Measurements from ENCODE around the gene SGSM1. TPM values are rescaled to one million over a fixed set of nuclear protein-coding genes. Genes with fewer than 3 reads are reported as not detected.

The SGSM1 gene
- total RNA-seq, 1 donor from 2014 or later: 1.2 TPM

DNA sequence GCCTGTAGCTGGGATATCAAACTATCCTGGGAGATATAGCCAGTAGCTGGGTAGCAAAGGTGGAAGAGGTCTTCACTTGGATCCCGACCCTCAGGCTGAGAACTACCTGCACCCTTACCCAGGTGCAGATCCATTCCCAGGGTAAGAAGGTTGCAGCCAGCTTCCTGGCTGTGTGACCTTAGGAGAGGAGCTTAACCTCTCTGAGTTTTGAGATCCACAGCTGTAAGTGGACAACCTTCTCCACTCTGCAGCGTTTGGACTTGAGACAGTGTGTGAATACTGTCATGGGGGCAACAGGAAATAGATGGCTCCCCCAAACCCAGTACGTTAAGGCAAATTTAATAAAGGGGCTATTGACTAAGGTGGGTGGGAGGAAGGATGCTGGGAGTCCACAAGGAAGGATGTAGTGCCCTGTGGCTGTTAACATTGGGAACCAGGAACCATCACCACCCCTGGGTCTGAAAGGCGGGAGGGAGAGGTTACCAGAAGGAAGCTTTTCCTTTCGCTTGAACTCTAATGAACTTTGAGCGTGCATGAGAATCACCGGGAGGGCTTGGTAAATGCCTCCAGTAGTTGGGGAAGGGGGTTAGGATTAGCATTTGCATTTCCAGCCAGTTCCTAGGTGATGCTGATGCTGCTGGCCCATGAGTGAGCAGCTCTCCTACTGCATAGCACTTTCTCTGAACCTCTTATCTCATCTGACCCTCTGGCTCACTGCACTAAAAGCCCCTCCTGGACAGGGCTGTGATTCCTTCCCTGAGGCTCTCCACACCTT is 24.4 kb downstream of the SGSM1 start:
- H3K9me3 Mint-ChIP-seq (ENCODE audit: unreplicated experiment): peaks cover 2% of the 10 kb centered on the region
- DNase-seq: no peak
- peaks cover 8% of the 10 kb centered on the region for H3K4me1 Mint-ChIP-seq (ENCODE audit: low read depth, unreplicated experiment)
- no peak overlapping the region for H3K27ac Mint-ChIP-seq (ENCODE audit: unreplicated experiment)
- H3K4me3 Mint-ChIP-seq (ENCODE audit: unreplicated experiment): no peak overlapping the region
- H3K36me3 Mint-ChIP-seq (ENCODE audit: unreplicated experiment): peaks cover 6% of the 10 kb centered on the region
- no peak for TF ChIP-seq CTCF (IDR thresholded peaks at IDR 0.05; ENCODE audit: partially characterized antibody, unreplicated experiment)
- H3K27me3 Mint-ChIP-seq (ENCODE audit: unreplicated experiment): no peaks in the 10 kb centered on the region

GRCh38 chr22:24831687-24832086 is 25.7 kb downstream of the SGSM1 start:
- Mint-ChIP-seq H3K36me3 (ENCODE audit: unreplicated experiment) (peaks cover 6% of the 10 kb centered on the region), H3K4me3 (ENCODE audit: unreplicated experiment) (no peak overlapping the region), H3K27ac (ENCODE audit: unreplicated experiment) (no peak overlapping the region), H3K4me1 (ENCODE audit: low read depth, unreplicated experiment) (peaks cover 8% of the 10 kb centered on the region), H3K9me3 (ENCODE audit: unreplicated experiment) (peaks cover 2% of the 10 kb centered on the region), H3K27me3 (ENCODE audit: unreplicated experiment) (no peaks in the 10 kb centered on the region)
- no peak for DNase-seq
- TF ChIP-seq CTCF (IDR thresholded peaks at IDR 0.05; ENCODE audit: partially characterized antibody, unreplicated experiment): no peak

DNA sequence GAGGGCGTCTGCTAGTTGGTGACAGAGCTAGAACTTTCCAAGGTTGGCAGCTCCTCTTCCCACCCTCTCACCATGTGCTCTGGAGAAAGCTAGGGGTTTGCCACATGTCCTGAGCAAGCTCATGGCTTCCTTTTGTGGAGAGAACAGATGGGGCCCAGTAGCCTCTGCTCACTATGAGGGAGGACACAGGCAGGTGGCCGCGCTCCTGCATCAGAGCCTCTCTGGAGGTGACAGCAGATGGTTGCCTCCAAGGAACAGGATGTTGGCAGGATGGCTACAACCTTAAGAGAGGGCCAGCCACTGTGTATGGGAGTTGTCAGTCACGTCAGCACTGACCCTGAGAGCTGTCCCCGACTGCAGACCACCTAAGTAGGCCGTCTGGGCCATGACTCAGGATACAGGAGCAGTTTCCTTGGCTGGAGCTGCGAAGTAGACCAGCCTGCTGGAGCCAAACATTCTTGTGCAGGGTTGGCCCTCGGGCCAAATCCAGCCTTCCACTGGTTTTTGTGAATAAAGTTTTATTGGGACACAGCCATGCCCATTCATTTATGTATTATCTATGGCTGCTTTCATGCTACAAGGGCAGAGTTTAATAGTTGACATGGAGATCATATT is 28.0 kb downstream of the SGSM1 start:
- Mint-ChIP-seq H3K4me1 (ENCODE audit: low read depth, unreplicated experiment) (peaks cover 11% of the 10 kb centered on the region), H3K27ac (ENCODE audit: unreplicated experiment) (peak overlapping the region; percentile 74), H3K9me3 (ENCODE audit: unreplicated experiment) (peaks cover 4% of the 10 kb centered on the region), H3K27me3 (ENCODE audit: unreplicated experiment) (no peaks in the 10 kb centered on the region), H3K4me3 (ENCODE audit: unreplicated experiment) (no peak overlapping the region), H3K36me3 (ENCODE audit: unreplicated experiment) (peaks cover 6% of the 10 kb centered on the region)
- no peak for TF ChIP-seq CTCF (IDR thresholded peaks at IDR 0.05; ENCODE audit: partially characterized antibody, unreplicated experiment)
- DNase-seq: no peak

GRCh38 chr22:24834845-24835570 is 29.0 kb downstream of the SGSM1 start:
- H3K36me3 Mint-ChIP-seq (ENCODE audit: unreplicated experiment): peaks cover 6% of the 10 kb centered on the region
- H3K27ac Mint-ChIP-seq (ENCODE audit: unreplicated experiment): no peak overlapping the region
- peaks cover 11% of the 10 kb centered on the region for H3K4me1 Mint-ChIP-seq (ENCODE audit: low read depth, unreplicated experiment)
- peak; percentile 40 for TF ChIP-seq CTCF (IDR thresholded peaks at IDR 0.05; ENCODE audit: partially characterized antibody, unreplicated experiment)
- H3K4me3 Mint-ChIP-seq (ENCODE audit: unreplicated experiment): no peak overlapping the region
- H3K27me3 Mint-ChIP-seq (ENCODE audit: unreplicated experiment): no peaks in the 10 kb centered on the region
- no peak for DNase-seq
- H3K9me3 Mint-ChIP-seq (ENCODE audit: unreplicated experiment): peaks cover 4% of the 10 kb centered on the region

All from glutamatergic neuron (in vitro differentiated cells).